Liver (tissue), 3 donors: ENCODE data around the gene SPTBN4.

ENCODE experiments used
- CTCF ChIP-seq: fragments of 150-350 bp; IDR thresholded peaks from 2 replicates; pipeline ENCODE4 v1.5.1; 2017; ENCODE audit warnings: improper control_type of control experiment, low read depth, low read length; ENCODE audit not compliant: missing input control
- EGR1 ChIP-seq, 2 donors: IDR thresholded peaks; 2 replicates each; pipeline ENCODE4 v1.6.1; 2016 to 2018; ENCODE audit warnings: antibody characterized with exemption in 2 of 2, low read depth in 2 of 2
- MAX ChIP-seq: IDR thresholded peaks from 2 replicates; pipeline ENCODE4 v1.6.1; 2016; ENCODE audit warnings: antibody characterized with exemption
- REST ChIP-seq: IDR thresholded peaks from 2 replicates; pipeline ENCODE4 v1.6.1; 2016; ENCODE audit warnings: antibody characterized with exemption, mild to moderate bottlenecking
- YY1 ChIP-seq: IDR thresholded peaks from 2 replicates; pipeline ENCODE4 v1.6.1; 2016; ENCODE audit warnings: antibody characterized with exemption, mild to moderate bottlenecking
- donor health status: healthy.
- donor health status: healthy.

GRCh38 chr19:40494191-40494838 is 27.5 kb downstream of the SPTBN4 start:
- no peak for TF ChIP-seq CTCF
- TF ChIP-seq MAX: no peak
- TF ChIP-seq REST: no peak
- no peak for TF ChIP-seq YY1
- no peak for TF ChIP-seq EGR1 (IDR thresholded peaks at IDR 0.05; ENCODE audit: low read depth in 2 of 2)
